ENCODE data around the gene PAGE4.

Gene PAGE4

GRCh38 chrX:49862093-49862492 is 33.0 kb downstream of the PAGE4 start:
- H3K27ac ChIP-seq: no peak overlapping the region
- no peak for DNase-seq (ENCODE audit: low read depth, low spot score)

GRCh38 chrX:49868739-49869138 is 39.6 kb downstream of the PAGE4 start:
- no peak overlapping the region for H3K27ac ChIP-seq
- DNase-seq (ENCODE audit: low read depth, low spot score): no peak

- DNase-seq (ENCODE audit: low read depth, low spot score): no peak
- no peak overlapping the region for H3K27ac ChIP-seq
Measured at GRCh38 chrX:49876750-49877149, 47.6 kb downstream of the PAGE4 start.

- DNase-seq (ENCODE audit: low read depth, low spot score): no peak
- no peak overlapping the region for H3K27ac ChIP-seq
Measured at GRCh38 chrX:49877397-49878101, 48.4 kb downstream of the PAGE4 start.

GRCh38 chrX:49878128-49878833 is 49.2 kb downstream of the PAGE4 start:
- peak overlapping the region; percentile 60 for H3K27ac ChIP-seq
- no peak for DNase-seq (ENCODE audit: low read depth, low spot score)

- no peak for DNase-seq (ENCODE audit: low read depth, low spot score)
- peak within 1 kb of the TSS; percentile 60 for H3K27ac ChIP-seq
Measured at GRCh38 chrX:49878834-49879655, 49.9 kb downstream of the PAGE4 start, which contains the start of gene USP27X. Gene USP27X, plus strand, starts transcription at chrX:49879484. Its CDS starts 824 bp downstream, at chrX:49880308.

GRCh38 chrX:49879656-49880277 is 50.7 kb downstream of the PAGE4 start:
- H3K27ac ChIP-seq: peak overlapping the region; percentile 60
- DNase-seq (ENCODE audit: low read depth, low spot score): no peak

- H3K27ac ChIP-seq: no peak overlapping the region
- no peak for DNase-seq (ENCODE audit: low read depth, low spot score)
Measured at GRCh38 chrX:49880668-49881067, 51.6 kb downstream of the PAGE4 start.
